Calu3 (cell line): Measurements from ENCODE around the gene SCN5A. TPM values are rescaled to one million over a fixed set of nuclear protein-coding genes. Genes with fewer than 3 reads are reported as not detected.

Experiments used
- BruUV-seq: library from RNA; stranded (reverse); fragments of 400-500 nt; replicated peaks from 2 replicates; lab custom pipeline; 2021; lab: Mats Ljungman, UMichigan
- CTCF ChIA-PET: fragments of 300-600 bp; sonication (Branson Sonifier 250); formaldehyde crosslinking; loops from one replicate; lab custom pipeline; 2022; ENCODE audit warnings: antibody characterized with exemption; lab: Charles Lee
- DNase-seq: peaks from one replicate; pipeline ENCODE4 v3.0.0; 2022
- H3K27ac Mint-ChIP-seq: one replicate; pipeline ENCODE4 v1.8.0; 2022; ENCODE audit warnings: mixed read lengths; ENCODE audit not compliant: unreplicated experiment
- H3K27me3 Mint-ChIP-seq: one replicate; pipeline ENCODE4 v1.8.0; 2022; ENCODE audit warnings: mixed read lengths; ENCODE audit not compliant: unreplicated experiment
- H3K36me3 Mint-ChIP-seq: one replicate; pipeline ENCODE4 v1.8.0; 2022; ENCODE audit warnings: mild to moderate bottlenecking, moderate library complexity, mixed read lengths; ENCODE audit not compliant: insufficient read depth, unreplicated experiment
- H3K4me1 Mint-ChIP-seq: one replicate; pipeline ENCODE4 v1.8.0; 2022; ENCODE audit warnings: mild to moderate bottlenecking, low read depth, mixed read lengths; ENCODE audit not compliant: unreplicated experiment
- H3K4me3 Mint-ChIP-seq: one replicate; pipeline ENCODE4 v1.8.0; 2022; ENCODE audit warnings: mild to moderate bottlenecking, low read depth, moderate library complexity, mixed read lengths; ENCODE audit not compliant: unreplicated experiment
- H3K9me3 Mint-ChIP-seq: one replicate; pipeline ENCODE4 v1.8.0; 2022; ENCODE audit warnings: low read depth, mixed read lengths; ENCODE audit not compliant: unreplicated experiment
- intact Hi-C: fragments of 100-400 bp; cut with micrococcal nuclease; formaldehyde crosslinking; loops from one replicate; pipeline ENCODE4 v1.10.0; 2022; ENCODE audit not compliant: unreplicated experiment
- total RNA-seq: library from RNA; stranded (reverse); gene quantifications from 2 replicates; pipeline ENCODE4 v1.2.3, GENCODE V29; 2022
- TF ChIP-seq, protein P1 (sequence below): fragments of 200-600 bp; IDR thresholded peaks from one replicate; pipeline ENCODE4 v1.8.0; 2022; ENCODE audit warnings: antibody characterized with exemption; ENCODE audit not compliant: unreplicated experiment

SCN5A gene
- total RNA-seq, 1 experiment from 2014 or later = 0.61 TPM

DNA sequence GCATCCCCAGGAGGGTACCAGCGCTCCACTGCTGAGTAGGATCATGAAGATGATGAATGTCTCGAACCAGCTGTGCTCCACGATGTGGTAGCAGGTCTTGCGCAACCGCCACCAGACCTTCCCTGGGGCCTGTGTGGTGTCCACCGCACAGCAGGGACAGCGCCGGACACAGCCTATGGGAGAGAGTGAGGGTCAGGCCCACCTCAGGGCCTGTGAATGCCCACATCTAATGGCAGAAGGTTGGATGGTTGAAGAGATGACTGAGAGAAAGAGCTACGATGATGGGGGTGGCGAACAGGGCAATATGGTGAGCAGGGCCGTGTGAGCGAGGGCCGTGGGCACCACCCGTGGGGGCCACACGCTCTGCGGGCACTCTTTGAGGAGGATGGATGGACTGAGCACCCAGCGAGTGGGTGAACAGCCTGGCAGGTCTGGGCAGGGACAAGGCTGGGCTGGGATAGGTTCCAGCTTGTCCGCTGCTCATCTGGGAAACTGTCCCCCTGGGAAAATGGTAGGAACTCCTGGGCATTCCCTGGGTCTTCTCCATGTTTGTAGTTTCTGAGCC is 74.1 kb downstream of the SCN5A start:
- DNase-seq = no peak
- TF ChIP-seq, protein P1, sequence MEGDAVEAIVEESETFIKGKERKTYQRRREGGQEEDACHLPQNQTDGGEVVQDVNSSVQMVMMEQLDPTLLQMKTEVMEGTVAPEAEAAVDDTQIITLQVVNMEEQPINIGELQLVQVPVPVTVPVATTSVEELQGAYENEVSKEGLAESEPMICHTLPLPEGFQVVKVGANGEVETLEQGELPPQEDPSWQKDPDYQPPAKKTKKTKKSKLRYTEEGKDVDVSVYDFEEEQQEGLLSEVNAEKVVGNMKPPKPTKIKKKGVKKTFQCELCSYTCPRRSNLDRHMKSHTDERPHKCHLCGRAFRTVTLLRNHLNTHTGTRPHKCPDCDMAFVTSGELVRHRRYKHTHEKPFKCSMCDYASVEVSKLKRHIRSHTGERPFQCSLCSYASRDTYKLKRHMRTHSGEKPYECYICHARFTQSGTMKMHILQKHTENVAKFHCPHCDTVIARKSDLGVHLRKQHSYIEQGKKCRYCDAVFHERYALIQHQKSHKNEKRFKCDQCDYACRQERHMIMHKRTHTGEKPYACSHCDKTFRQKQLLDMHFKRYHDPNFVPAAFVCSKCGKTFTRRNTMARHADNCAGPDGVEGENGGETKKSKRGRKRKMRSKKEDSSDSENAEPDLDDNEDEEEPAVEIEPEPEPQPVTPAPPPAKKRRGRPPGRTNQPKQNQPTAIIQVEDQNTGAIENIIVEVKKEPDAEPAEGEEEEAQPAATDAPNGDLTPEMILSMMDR = no peak
- CTCF ChIA-PET = no interaction called here
- Mint-ChIP-seq H3K4me3 (no peak overlapping the region), H3K4me1 (no peaks in the 10 kb centered on the region), H3K9me3 (no peaks in the 10 kb centered on the region), H3K36me3 (no peaks in the 10 kb centered on the region), H3K27me3 (peaks cover 43% of the 10 kb centered on the region), H3K27ac (no peak overlapping the region)
- intact Hi-C loops = no loop called here
- no TSS peak for BruUV-seq

DNA sequence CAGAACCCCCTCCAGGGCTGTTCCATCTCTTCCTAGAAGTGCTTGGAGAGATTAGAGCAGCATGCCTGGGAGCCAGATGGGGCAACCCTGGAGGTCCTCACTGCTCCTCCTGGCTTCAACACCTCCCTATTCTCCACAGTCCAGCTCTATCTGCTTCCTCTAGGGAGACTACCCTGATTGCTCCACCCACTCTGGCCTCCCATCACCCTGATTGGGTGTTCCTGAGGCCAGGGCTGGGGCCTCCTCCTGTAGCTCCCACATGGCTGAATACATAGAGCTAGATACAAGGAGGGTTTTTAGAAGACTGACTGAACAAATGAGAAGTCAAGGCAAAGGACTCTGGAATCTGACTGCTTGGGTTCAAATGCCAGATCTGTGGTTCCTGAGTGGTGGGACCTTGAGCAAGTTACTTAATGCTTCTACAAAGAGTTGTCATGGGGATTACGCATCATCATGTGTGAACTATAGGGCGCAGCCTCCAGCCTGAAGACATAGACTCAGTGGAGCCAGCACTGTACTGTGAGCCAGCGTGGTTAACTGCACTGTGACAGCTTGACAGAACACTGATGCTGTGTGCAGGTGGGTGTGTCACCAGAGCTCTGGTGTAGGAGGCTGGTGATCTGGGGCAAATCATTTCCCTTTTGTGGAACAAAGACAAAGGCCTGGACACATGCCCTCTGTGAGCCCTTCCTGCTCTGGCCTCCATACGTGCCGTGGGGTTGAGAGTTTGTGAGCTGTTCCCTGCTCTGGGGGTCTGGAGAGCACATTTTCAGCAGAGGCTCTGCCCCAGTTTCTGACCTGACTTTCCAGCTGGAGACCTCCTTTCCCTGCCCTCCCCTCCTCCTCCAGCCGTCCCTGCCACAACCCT is 74.8 kb downstream of the SCN5A start:
- TF ChIP-seq, protein P1 = no peak
- Mint-ChIP-seq H3K9me3 (no peaks in the 10 kb centered on the region), H3K4me1 (no peaks in the 10 kb centered on the region), H3K27me3 (peaks cover 43% of the 10 kb centered on the region), H3K27ac (no peak overlapping the region), H3K4me3 (no peak overlapping the region), H3K36me3 (no peaks in the 10 kb centered on the region)
- CTCF ChIA-PET = no interaction called here
- BruUV-seq = no TSS peak
- no peak for DNase-seq
- intact Hi-C loops = no loop called here

DNA sequence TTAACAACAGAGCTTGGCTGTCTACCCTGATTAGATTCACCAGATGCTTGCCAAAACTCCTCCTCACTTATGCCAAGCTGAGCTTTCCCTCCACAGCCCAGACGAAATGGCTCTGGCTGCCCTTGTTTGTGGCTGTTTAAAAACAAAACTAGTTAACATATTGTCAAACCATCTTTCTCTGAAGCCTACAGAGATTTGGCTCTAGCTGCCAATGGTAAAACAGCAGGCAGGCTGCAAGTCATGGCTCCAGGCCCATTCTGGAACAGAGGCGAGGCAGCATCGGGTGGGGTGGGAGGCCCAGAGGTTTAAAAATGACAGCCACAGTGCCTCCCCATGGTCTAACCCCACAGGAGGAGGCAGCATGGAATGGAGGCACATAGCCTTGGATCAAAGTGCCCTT is 75.9 kb downstream of the SCN5A start:
- CTCF ChIA-PET = no interaction called here
- intact Hi-C loops = no loop called here
- Mint-ChIP-seq H3K4me3 (no peak overlapping the region), H3K4me1 (no peaks in the 10 kb centered on the region), H3K27ac (no peak overlapping the region), H3K36me3 (no peaks in the 10 kb centered on the region), H3K27me3 (peaks cover 40% of the 10 kb centered on the region), H3K9me3 (no peaks in the 10 kb centered on the region)
- BruUV-seq = no TSS peak
- TF ChIP-seq, protein P1 = no peak
- DNase-seq = no peak

DNA sequence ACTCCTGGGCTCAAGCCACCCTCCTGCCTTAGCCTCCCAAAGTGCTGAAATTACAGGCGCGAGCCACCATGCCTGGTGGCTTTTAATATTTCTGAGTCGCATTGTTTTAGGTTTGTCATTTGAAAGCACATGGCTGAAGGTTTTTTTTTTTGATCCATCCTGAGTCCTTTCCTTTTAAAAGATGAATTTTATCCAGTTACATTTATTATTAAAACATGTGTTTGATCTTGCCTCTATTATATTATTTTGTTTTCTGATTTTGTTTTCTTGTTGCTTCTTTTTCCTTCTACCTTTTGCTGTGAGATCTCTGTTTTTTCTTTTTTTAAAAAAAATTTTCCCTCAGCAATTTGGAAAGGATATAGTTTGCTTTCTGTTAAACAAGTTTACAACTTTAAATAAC is 76.4 kb downstream of the SCN5A start:
- DNase-seq = no peak
- H3K27me3 Mint-ChIP-seq = peaks cover 35% of the 10 kb centered on the region
- no peaks in the 10 kb centered on the region for H3K9me3 Mint-ChIP-seq
- TF ChIP-seq, protein P1 = no peak
- H3K36me3 Mint-ChIP-seq = no peaks in the 10 kb centered on the region
- CTCF ChIA-PET = no interaction called here
- no peak overlapping the region for H3K27ac Mint-ChIP-seq
- no peaks in the 10 kb centered on the region for H3K4me1 Mint-ChIP-seq
- no peak overlapping the region for H3K4me3 Mint-ChIP-seq
- intact Hi-C loops = no loop called here
- no TSS peak for BruUV-seq
